Measurements from ENCODE around the gene BCL2L15. TPM values are rescaled to one million over a fixed set of nuclear protein-coding genes. Genes with fewer than 3 reads are reported as not detected.
A peak's percentile ranks its signal among the peaks of the same experiment; 100 is the strongest.

Gene BCL2L15
- total RNA-seq, 2 donors from 2014 or later = 0.46 to 92.5 TPM

DNA sequence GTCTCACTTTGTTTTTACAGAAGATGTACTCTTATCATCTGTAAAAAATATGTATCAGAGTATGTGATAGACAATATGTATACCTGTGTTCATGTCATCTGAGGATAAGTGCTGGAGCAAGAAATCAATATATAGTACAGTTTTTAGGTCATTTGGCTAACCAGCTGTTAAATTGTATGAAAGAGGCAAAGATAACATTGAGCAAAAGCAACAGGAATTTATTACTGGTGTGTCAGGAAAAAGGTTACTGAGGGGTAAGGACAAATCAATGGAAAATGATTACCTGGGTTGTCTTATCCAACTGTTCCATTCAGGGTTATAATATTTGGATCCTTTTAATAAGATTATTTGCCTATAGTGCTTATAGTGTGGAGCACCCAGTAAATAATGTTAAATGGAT lies 46.6 kb upstream of the BCL2L15 start:
- intact Hi-C loops (cut with DNase I) = no loop called here
- Histone ChIP-seq H3K4me1 (replicated peaks) (no peaks in the 10 kb centered on the region), H3K4me3 (no peak overlapping the region), H3K36me3 (no peaks in the 10 kb centered on the region), H3K27ac (no peak overlapping the region), H3K27me3 (replicated peaks; ENCODE audit: insufficient read depth) (no peaks in the 10 kb centered on the region), H3K9me3 (no peaks in the 10 kb centered on the region)
- DNase-seq (ENCODE audit: low spot score) = no peak
- TF ChIP-seq POLR2AphosphoS5 (IDR thresholded peaks at IDR 0.05) (no peak), POLR2A (IDR thresholded peaks at IDR 0.05) (no peak)

DNA sequence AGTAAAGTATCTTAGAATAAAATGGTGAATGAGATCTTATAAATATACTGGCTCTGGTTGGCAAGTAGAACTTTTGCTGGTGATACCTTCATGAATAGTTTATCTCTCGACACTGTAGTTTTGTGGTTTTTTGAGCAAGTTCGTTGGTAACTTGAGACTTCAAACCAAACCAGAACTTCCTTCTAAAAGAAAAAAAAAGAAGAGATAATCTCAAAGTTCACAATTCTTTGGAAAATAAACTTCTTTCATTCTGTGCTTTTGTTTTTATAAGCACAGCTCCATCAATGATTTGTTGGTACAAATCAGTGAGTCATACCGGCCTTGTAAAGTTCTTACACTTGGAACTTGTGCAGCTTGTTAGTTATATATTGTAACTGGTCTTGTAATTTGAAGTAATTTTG lies 44.1 kb upstream of the BCL2L15 start:
- no peak for TF ChIP-seq POLR2AphosphoS5 (IDR thresholded peaks at IDR 0.05)
- TF ChIP-seq, protein P1, sequence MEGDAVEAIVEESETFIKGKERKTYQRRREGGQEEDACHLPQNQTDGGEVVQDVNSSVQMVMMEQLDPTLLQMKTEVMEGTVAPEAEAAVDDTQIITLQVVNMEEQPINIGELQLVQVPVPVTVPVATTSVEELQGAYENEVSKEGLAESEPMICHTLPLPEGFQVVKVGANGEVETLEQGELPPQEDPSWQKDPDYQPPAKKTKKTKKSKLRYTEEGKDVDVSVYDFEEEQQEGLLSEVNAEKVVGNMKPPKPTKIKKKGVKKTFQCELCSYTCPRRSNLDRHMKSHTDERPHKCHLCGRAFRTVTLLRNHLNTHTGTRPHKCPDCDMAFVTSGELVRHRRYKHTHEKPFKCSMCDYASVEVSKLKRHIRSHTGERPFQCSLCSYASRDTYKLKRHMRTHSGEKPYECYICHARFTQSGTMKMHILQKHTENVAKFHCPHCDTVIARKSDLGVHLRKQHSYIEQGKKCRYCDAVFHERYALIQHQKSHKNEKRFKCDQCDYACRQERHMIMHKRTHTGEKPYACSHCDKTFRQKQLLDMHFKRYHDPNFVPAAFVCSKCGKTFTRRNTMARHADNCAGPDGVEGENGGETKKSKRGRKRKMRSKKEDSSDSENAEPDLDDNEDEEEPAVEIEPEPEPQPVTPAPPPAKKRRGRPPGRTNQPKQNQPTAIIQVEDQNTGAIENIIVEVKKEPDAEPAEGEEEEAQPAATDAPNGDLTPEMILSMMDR (IDR thresholded peaks at IDR 0.05) = no peak
- no peak for TF ChIP-seq POLR2A (IDR thresholded peaks at IDR 0.05)
- intact Hi-C loops (cut with DNase I) = no loop called here
- WGBS = 4% methylated on average over 3 of the region's 3 CpGs
- no peaks in the 10 kb centered on the region for H3K27me3 ChIP-seq (replicated peaks; ENCODE audit: insufficient read depth)
- no peak overlapping the region for H3K4me3 ChIP-seq
- H3K36me3 ChIP-seq = no peaks in the 10 kb centered on the region
- H3K27ac ChIP-seq = no peak overlapping the region
- H3K4me1 ChIP-seq (replicated peaks) = no peaks in the 10 kb centered on the region
- peak; percentile 13 for DNase-seq (ENCODE audit: low spot score)
- no peaks in the 10 kb centered on the region for H3K9me3 ChIP-seq

DNA sequence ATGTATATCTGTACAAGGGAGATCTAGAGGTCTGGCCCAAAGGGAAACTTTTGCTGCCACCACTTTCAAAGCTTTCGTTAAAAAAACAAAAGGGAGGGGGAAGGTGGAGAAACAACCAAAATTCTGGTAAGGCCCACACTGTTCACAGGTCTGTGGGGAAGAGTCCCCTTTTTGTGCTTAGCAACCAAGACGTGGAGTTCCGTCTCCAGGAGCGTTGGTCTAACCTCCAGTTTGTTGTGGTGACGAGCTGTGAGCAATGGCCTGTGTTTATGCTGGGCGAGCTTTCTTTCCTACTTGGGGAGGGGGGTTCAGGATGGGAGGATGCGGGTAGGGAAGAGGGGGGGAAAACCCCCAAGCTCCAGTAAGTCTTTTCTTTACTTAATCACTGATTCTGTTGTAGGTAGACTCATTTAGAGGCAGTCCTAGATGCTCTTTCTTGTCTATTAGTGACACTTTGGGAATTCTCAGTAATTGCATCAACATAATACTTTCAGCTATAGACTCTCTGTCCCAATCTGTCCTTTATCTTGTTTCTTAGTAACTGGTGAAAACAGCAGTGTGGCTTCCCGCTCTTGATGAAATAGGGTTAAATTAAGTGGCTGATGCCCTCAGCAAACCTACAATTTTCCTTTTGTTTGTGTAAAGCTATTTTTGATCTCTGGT lies 43.2 kb upstream of the BCL2L15 start:
- Histone ChIP-seq H3K9me3 (no peaks in the 10 kb centered on the region), H3K4me3 (peak overlapping the region; percentile 82 to 96), H3K27ac (peak overlapping the region; percentile 92 to 95), H3K4me1 (replicated peaks) (no peaks in the 10 kb centered on the region), H3K27me3 (replicated peaks; ENCODE audit: insufficient read depth) (no peaks in the 10 kb centered on the region), H3K36me3 (no peaks in the 10 kb centered on the region)
- no peak for DNase-seq (ENCODE audit: low spot score)
- 2% methylated on average over 8 of the region's 8 CpGs for WGBS
- TF ChIP-seq, protein P1 (IDR thresholded peaks at IDR 0.05) = no peak
- intact Hi-C loops (cut with DNase I) = no loop called here

DNA sequence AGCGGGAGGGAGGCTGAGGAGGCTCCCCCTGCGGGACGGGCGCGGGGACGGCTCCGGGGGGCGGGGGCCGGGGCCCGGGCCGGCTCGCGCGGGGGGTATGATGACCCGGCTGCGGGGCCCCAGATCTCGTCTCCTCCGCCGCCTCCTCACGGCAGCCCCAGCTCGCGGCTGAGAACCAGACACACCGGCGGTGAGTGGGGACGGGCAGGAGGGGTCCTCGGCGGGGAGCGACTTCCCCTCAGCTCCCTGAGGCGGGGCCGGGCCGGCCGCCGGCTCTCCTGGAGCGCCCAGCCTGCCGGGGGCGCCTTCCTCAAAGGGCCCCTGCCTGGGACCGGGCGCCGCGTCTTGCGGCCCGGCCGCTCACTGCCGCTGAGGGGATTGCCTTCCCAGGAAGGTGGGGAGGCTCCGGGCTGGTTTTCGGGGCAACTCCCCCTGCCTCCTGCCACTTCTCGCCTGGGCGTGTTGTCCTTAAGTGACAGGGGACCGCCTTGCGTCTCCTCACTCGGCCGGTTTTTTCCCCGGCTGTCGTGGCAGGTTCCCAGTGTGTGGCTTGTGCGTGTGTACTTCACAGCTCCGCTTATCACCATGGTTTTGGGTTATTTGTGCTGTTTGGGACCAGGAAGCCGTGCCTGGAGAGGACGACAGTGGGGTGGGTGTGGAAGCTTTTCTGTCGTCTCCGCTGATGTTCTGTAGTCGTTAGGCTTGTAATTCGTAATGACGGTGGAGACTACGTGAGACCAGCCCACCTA lies 42.5 kb upstream of the BCL2L15 start:
- intact Hi-C loops (cut with DNase I) = loop anchor here (1.0 kb wide), 1 partner anchor 25 kb away; the partner anchor contains the start of gene DCLRE1B
- Histone ChIP-seq H3K9me3 (no peaks in the 10 kb centered on the region), H3K27me3 (replicated peaks; ENCODE audit: insufficient read depth) (no peaks in the 10 kb centered on the region), H3K27ac (peak overlapping the region; percentile 92 to 95), H3K4me3 (peak overlapping the region; percentile 82 to 96), H3K4me1 (replicated peaks) (no peaks in the 10 kb centered on the region), H3K36me3 (no peaks in the 10 kb centered on the region)
- peak; percentile 33 for DNase-seq (ENCODE audit: low spot score)
- TF ChIP-seq POLR2A (IDR thresholded peaks at IDR 0.05) (peak; percentile 11), POLR2AphosphoS5 (IDR thresholded peaks at IDR 0.05) (peak; percentile 31)
- TF ChIP-seq, protein P1 (IDR thresholded peaks at IDR 0.05) = peak in 1 of 4 experiments; percentile 16
- WGBS = under 1% methylated on average over 26 of the region's 64 CpGs

DNA sequence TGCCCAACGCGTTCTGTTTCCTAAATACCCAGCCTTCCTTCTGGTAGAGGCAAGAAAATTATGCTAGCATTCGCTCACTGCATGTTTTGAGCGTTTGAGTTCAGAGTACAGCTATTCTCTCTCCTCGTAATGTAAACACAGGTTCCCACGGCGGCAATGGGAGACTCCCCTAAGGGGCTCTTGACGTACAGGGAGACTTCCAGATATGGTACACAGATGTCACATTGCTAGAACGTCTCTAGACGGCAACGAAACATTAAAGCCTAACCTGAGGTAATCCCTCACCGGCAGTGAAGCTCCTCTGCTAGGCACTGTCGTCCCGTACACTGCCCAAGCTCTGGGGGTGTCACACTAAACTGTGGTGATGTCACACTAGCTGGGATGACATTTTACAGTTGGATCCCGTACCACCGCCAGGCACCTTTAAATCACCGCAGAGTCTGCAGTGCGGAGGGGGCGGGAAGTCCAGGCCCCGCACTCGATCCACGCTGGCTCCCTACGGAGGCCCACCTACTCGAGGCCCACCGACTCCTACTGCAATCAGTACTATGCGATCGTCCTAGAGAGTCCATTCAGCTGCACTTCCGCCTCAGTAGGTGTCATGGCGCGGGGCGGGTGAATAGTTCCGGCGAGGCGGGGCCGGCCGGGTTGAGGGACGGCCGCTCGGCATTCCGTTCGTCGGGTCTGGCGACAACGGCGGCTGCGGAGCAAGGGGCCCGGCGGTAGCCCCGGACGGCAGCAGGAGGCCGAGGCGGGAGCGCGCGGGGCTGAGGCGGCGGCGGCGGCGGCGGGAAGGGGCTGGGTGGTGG lies 41.8 kb upstream of the BCL2L15 start, which contains the start of gene HIPK1:
HIPK1 (plus strand) TSS at position 384 of the 809 bp plus-strand sequence.
- peak; percentile 91 for DNase-seq (ENCODE audit: low spot score)
- TF ChIP-seq, protein P1 (IDR thresholded peaks at IDR 0.05) = peak in 2 of 4 experiments; percentile 10 to 27
- TF ChIP-seq POLR2A (IDR thresholded peaks at IDR 0.05) = peak; percentile 61
- peak; percentile 86 for TF ChIP-seq POLR2AphosphoS5 (IDR thresholded peaks at IDR 0.05)
- peak within 1 kb of the TSS; percentile 92 to 95 for H3K27ac ChIP-seq
- H3K36me3 ChIP-seq = no peaks in the 10 kb centered on the region
- H3K4me1 ChIP-seq (replicated peaks) = no peaks in the 10 kb centered on the region
- under 1% methylated on average over 48 of the region's 61 CpGs for whole genome bisulfite sequencing
- H3K4me3 ChIP-seq = peak within 1 kb of the TSS; percentile 82 to 96
- no peaks in the 10 kb centered on the region for H3K27me3 ChIP-seq (replicated peaks; ENCODE audit: insufficient read depth)
- intact Hi-C loops (cut with DNase I) = loop anchor here (1.0 kb wide), 1 partner anchor 24 kb away; the partner anchor contains the start of gene DCLRE1B
- no peaks in the 10 kb centered on the region for H3K9me3 ChIP-seq

Data from prostate gland (tissue), 2 donors.